Large intestine (tissue), 3 donors: ENCODE measurements around the gene VNN1. TPM values are rescaled to one million over a fixed set of nuclear protein-coding genes. Genes with fewer than 3 reads are reported as not detected.
A peak's percentile ranks its signal among the peaks of the same experiment; 100 is the strongest.

Experiments
- DNase-seq, 2 donors: peaks; one replicate each; pipeline versions ENCODE4 v3.0.0 to v3.0.0-alpha.2; 2013
- H3K27ac ChIP-seq: one replicate; pipeline ENCODE4 v1.5.1; 2013; ENCODE audit warnings: low read length
- H3K27me3 ChIP-seq: 2 replicates; pipeline ENCODE4 v1.6.1; 2013; ENCODE audit warnings: low read length; ENCODE audit not compliant: control insufficient read depth, insufficient read depth
- H3K36me3 ChIP-seq: 2 replicates; pipeline ENCODE4 v1.6.1; 2013; ENCODE audit warnings: low read length; ENCODE audit not compliant: control insufficient read depth, insufficient read depth
- H3K4me1 ChIP-seq: one replicate; pipeline ENCODE4 v1.6.1; 2013; ENCODE audit warnings: low read length; ENCODE audit not compliant: control insufficient read depth, insufficient read depth
- H3K4me3 ChIP-seq: one replicate; pipeline ENCODE4 v1.5.1; 2013; ENCODE audit warnings: low read length
- H3K9me3 ChIP-seq: one replicate; pipeline ENCODE4 v1.6.1; 2013; ENCODE audit warnings: mild to moderate bottlenecking, low read depth, low read length, moderate library complexity; ENCODE audit not compliant: control insufficient read depth
- WGBS: methylation state at CpG from one replicate; pipeline ENCODE4 v1.1.5; 2013; ENCODE audit warnings: low lambda C conversion rate; ENCODE audit not compliant: insufficient coverage; 5-methylcytosine and 5-hydroxymethylcytosine counted together
- polyA plus RNA-seq: library from polyadenylated mRNA; unstranded; fragments of 120-200 nt; gene quantifications from one replicate; pipeline ENCODE4 v1.2.1, GENCODE V29; 2013

Gene VNN1
- polyA plus RNA-seq, 1 donor = 2.0 TPM

DNA sequence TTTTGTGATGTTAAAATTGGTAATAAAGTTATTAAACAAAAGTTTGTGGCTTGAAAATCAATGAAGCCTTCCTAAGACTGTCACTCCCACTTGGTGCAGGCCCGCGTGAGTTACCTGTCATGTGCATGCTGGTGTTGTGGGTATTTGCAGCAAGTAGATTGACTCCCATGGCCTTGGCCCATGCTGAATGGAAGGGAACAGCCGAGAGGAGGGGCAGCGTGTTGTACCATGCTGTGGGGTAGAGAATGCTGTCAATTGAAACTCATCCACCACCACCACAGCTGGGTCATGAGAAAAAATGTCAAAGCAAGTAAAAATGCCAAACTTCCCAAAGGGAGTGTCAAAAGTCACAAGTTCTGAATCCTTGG lies 12.7 kb upstream of the VNN1 start:
- H3K27ac ChIP-seq = no peak overlapping the region
- DNase-seq = no peak
- WGBS = no CpG with 5 or more reads among the region's 4 CpGs

DNA sequence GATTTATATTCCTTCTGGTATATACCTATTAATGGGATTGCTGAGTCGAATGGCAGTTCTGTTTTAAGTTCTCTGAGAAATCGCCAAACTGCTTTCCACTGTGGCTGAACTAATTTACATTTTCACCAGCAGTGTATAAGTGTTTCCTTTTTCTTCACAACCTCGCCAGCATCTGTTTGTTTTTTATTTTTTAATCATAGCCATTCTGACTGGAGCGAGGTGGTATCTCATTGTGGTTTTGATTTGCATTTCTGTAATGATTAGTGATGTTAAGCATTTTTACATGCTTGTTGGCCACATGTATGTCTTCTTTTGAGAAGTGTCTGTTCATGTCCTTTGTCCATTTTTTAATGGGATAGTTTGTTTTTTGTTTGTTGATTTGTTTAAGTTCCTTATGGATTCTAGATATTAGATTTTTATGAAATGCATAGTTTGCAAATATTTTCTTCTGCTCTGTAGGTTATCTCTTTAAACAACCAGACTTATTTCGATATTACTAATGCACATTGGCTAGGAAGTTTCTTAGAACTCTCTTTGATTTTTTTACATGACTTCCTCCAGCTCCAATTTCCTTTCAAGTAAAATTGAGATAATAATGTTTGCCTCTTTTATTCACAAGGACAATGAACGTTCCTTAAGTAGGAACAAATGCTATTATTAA lies 12.2 kb upstream of the VNN1 start:
- DNase-seq = no peak
- H3K9me3 ChIP-seq = no peaks in the 10 kb centered on the region
- H3K4me3 ChIP-seq = no peak overlapping the region
- H3K27ac ChIP-seq = no peak overlapping the region
- H3K27me3 ChIP-seq = no peaks in the 10 kb centered on the region
- no peaks in the 10 kb centered on the region for H3K4me1 ChIP-seq
- no peaks in the 10 kb centered on the region for H3K36me3 ChIP-seq
- WGBS = 80% methylated on average over 4 of the region's 6 CpGs

More for the DNA sequence above, 12.7 kb upstream of the VNN1 start:
- no peak overlapping the region for H3K4me3 ChIP-seq
- no peaks in the 10 kb centered on the region for H3K4me1 ChIP-seq
- no peaks in the 10 kb centered on the region for H3K9me3 ChIP-seq
- H3K27me3 ChIP-seq = no peaks in the 10 kb centered on the region
- H3K36me3 ChIP-seq = no peaks in the 10 kb centered on the region

DNA sequence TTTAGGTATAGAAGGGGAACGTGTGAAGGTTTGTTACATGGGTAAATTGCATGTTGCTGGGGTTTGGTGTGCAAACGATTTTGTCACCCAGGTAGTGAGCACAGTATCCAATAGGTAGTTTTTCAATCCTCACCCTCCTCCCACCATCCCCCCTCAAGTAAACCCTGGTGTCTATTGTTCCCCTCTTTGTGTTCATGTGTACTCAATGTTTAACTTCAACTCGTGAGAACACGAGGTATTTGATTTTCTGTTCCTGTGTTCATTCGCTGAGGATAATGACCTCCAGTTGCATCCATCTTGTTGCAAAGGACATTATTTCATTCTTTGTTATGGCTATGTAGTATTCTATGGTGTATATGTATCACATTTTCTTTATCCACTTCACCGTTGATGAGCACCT lies 11.6 kb upstream of the VNN1 start:
- Histone ChIP-seq H3K27me3 (no peaks in the 10 kb centered on the region), H3K36me3 (no peaks in the 10 kb centered on the region), H3K4me1 (no peaks in the 10 kb centered on the region), H3K27ac (no peak overlapping the region), H3K9me3 (no peaks in the 10 kb centered on the region), H3K4me3 (no peak overlapping the region)
- DNase-seq = no peak
- WGBS = 80% methylated on average over 1 of the region's 6 CpGs

DNA sequence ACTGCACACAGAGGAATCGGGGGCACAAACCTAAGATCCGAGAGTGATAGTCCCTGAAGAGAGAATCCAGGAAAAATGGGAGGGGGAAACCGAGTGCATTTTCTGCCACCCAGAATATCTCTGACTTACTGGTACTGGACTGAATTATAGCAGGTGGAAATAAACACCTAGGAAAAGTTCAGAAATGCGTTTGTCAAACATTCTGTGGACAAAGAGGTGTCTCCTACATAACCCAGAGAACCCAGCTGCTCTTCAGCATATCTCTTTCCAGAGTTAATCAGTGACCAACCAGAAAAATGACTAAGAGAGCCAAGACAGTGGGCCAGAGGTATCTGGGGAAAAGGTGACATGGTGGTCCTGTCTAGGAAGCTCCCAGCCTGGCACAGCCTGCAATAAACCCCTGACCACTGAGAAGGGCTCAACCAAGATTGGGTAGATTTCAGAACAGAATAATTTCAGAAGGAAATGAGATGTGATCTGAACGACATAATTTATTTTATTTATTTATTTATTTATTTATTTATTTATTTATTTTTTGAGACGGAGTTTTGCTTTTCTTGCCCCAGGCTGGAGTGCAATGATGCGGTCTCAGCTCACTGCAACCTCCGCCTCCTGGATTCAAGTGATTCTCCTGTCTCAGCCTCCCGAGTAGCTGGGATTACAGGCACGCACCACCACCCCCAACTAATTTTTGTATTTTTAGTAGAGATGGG lies 6.0 kb upstream of the VNN1 start:
- Histone ChIP-seq H3K4me1 (peaks cover 8% of the 10 kb centered on the region), H3K27me3 (no peaks in the 10 kb centered on the region), H3K9me3 (no peaks in the 10 kb centered on the region), H3K27ac (peak overlapping the region; percentile 32), H3K36me3 (no peaks in the 10 kb centered on the region), H3K4me3 (no peak overlapping the region)
- WGBS = 96% methylated on average over 2 of the region's 10 CpGs
- peak in 1 of 2 donors; percentile 54 for DNase-seq

DNA sequence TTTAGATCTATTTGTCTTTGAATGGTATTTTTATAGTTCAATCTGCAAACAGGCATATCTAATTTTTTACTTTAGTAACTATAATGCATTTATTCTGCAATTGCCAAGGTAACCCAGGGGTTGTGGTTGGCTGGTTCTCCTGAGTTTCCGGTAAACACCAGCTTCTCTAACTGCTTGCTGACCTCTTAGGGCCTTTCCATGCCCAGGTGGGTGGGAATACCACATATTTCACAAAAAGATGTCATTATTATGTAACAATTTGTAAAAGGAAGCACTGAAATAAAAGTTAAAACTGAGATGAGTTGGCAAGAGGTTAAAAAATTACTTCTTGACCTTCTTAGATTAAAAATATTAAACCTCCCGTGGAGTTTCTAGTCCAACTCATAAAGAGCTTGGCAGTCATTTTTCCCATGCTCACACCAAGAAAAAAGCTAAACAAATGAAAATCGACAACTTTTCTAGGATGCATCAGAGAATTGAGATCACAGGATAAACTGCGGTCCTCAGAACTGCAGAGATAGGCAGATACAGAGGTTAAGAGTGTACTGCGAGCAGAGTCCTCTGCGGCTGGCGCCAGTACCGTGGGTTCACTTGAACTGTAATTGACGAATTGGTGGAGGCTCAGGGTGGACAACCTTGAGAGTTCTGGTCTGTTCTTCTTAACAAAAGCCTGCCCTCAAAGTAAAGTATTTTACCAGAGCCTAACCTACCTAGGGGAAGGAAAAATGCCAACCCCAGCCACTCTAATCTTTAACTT lies 2.2 kb upstream of the VNN1 start:
- H3K27me3 ChIP-seq = no peaks in the 10 kb centered on the region
- 83% methylated on average over 3 of the region's 9 CpGs for WGBS
- H3K27ac ChIP-seq = no peak overlapping the region
- H3K4me3 ChIP-seq = no peak overlapping the region
- H3K36me3 ChIP-seq = no peaks in the 10 kb centered on the region
- DNase-seq = no peak
- no peaks in the 10 kb centered on the region for H3K9me3 ChIP-seq
- peaks cover 11% of the 10 kb centered on the region for H3K4me1 ChIP-seq

- WGBS = 70% methylated on average over 2 of the region's 5 CpGs
- Histone ChIP-seq H3K9me3 (no peaks in the 10 kb centered on the region), H3K27ac (peak overlapping the region; percentile 2), H3K4me3 (no peak overlapping the region), H3K27me3 (no peaks in the 10 kb centered on the region), H3K4me1 (peaks cover 11% of the 10 kb centered on the region), H3K36me3 (no peaks in the 10 kb centered on the region)
- DNase-seq = peak; percentile 76 to 77
These were observed 1.3 kb upstream of the VNN1 start for GRCh38 chr6:132715204-132715603.

GRCh38 chr6:132714160-132714559 lies 305 bp upstream of the VNN1 start:
- Histone ChIP-seq H3K4me1 (peaks cover 3% of the 10 kb centered on the region), H3K27me3 (no peaks in the 10 kb centered on the region), H3K36me3 (no peaks in the 10 kb centered on the region), H3K27ac (peak overlapping the region; percentile 84), H3K9me3 (no peaks in the 10 kb centered on the region), H3K4me3 (no peak overlapping the region)
- DNase-seq = no peak
- WGBS = 50% methylated on average over 1 of the region's 3 CpGs

DNA sequence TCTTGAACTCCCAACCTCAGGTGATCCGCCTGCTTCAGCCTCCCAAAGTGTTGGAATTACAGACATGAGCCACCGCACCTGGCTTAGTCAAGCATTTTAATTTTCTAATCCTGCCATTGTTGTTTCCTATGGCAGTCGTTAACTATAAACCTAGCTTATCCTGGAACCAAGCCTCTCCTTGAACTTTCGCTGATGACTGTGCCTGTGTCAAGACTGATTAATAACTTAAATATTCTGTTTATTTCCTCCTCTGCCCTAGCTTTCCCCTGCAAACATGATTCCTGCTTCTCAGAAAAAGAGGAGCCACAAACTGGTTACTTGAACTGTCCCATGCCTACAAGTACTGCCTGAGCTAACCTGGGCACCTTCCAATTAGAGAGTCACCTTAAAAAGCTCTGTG lies 1.5 kb downstream of the VNN1 start:
- peak in 1 of 2 donors; percentile 55 for DNase-seq
- no peaks in the 10 kb centered on the region for H3K9me3 ChIP-seq
- no peak overlapping the region for H3K4me3 ChIP-seq
- no peaks in the 10 kb centered on the region for H3K36me3 ChIP-seq
- peak overlapping the region; percentile 40 for H3K27ac ChIP-seq
- no peaks in the 10 kb centered on the region for H3K27me3 ChIP-seq
- H3K4me1 ChIP-seq = peaks cover 3% of the 10 kb centered on the region
- WGBS = no CpG with 5 or more reads among the region's 4 CpGs

DNA sequence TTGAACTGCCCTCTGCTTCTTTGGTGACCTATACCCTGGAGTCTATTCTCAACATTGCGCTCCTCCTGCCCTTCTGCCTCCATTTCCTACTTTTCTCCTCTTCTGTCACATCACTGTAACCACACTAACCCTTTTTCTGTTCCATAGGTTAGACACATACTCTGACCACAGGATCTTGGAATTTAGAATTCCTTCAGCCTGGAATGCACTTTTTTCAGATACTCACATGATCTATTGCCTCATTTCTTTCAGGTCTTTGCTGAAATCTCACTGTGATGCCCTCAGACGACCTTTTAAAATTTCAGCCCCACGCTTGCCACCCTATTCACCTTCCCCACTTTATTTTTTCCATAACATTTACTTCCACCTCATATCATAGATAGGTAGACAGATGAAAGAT lies 5.1 kb downstream of the VNN1 start:
- WGBS = 40% methylated on average over 1 of the region's 3 CpGs
- H3K4me3 ChIP-seq = no peak overlapping the region
- no peaks in the 10 kb centered on the region for H3K4me1 ChIP-seq
- peaks cover 7% of the 10 kb centered on the region for H3K9me3 ChIP-seq
- DNase-seq = no peak
- H3K27ac ChIP-seq = no peak overlapping the region
- H3K36me3 ChIP-seq = no peaks in the 10 kb centered on the region
- no peaks in the 10 kb centered on the region for H3K27me3 ChIP-seq

DNA sequence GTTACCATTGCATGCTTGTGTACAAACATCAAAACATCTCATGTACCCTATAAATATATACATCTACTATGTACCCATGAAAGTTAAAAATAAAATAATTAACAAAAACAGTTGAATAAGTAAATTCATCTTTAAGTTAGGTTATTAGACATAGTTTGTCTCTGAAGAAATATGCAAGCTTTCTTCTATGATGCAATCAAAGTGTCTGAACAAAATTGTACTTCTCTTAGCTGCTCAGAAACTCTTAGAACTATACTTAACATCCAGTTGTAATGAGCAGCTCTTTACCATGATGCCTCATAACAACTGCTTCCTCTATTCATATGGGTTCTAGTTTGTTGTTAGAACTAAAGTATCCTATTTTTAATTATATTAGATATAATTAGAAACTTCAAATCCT lies 5.9 kb downstream of the VNN1 start:
- no peaks in the 10 kb centered on the region for H3K4me1 ChIP-seq
- peaks cover 7% of the 10 kb centered on the region for H3K9me3 ChIP-seq
- no peak for DNase-seq
- H3K27me3 ChIP-seq = no peaks in the 10 kb centered on the region
- no peak overlapping the region for H3K27ac ChIP-seq
- no peaks in the 10 kb centered on the region for H3K36me3 ChIP-seq
- H3K4me3 ChIP-seq = no peak overlapping the region
